GM18907 (cell line): ENCODE measurements around the gene LIN28B.

Experiments
- ATAC-seq: cut with Tn5 transposase; IDR thresholded peaks from one replicate; pipeline ENCODE4 v1.9.1; 2021; ENCODE audit warnings: mild to moderate bottlenecking, moderate library complexity; ENCODE audit not compliant: unreplicated experiment

The LIN28B gene

GRCh38 chr6:105107207-105107606 is 150.3 kb downstream of the LIN28B start:
- ATAC-seq: no peak

DNA sequence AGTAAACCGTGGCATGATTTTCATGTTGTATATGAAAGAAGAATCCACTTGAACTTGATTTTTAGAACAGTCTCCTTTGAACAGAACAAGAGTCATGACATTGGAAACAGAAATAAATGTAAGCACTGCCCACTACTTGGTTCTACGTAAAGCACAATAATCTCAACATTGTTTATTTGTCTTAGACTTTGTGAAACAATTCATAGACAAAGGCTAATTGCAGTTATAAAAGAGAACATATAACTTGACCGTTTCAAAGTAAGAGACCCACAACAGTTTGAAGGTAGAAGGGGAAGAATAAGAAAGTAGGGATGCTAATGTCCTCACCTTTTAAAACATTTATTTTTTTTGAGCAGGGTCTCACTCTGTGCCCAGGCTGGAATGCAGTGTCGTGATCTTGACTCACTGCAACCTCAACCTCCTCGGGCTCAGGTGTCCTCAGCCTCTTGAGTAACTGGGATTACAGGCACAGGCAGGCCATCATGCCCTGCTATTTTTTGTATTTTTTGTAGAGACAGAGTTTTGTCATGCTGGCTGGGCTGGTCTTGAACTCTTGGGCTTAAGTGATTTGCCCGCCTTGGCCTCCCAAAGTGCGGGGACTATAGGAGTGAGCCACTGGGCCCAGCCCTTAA is 151.8 kb downstream of the LIN28B start:
- no peak for ATAC-seq

GRCh38 chr6:105109955-105110895 is 153.3 kb downstream of the LIN28B start:
- ATAC-seq: no peak

GRCh38 chr6:105111105-105111504 is 154.2 kb downstream of the LIN28B start:
- ATAC-seq: no peak

GRCh38 chr6:105111871-105112270 is 155.0 kb downstream of the LIN28B start:
- no peak for ATAC-seq

GRCh38 chr6:105112577-105112976 is 155.7 kb downstream of the LIN28B start:
- ATAC-seq: no peak

DNA sequence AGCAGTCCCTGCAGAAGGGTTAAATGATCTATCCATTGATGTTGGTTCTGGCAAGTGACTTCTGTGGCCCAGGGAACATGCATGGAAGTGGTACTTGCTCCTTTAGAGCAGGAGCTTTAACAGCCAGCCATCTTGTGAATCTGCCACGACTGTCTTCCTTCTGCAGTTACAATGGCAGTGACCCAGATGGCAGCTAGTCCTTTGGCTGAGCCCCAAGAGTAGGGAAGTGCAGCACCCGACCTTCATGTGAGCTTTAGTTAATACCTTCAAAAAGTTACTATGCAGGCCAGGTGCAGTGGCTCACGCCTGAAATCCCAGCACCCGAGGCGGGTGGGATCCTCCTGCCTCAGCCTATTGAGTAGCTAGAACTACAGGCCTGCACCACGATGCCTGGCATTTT is 156.5 kb downstream of the LIN28B start:
- no peak for ATAC-seq

GRCh38 chr6:105116150-105116549 is 159.2 kb downstream of the LIN28B start:
- no peak for ATAC-seq

DNA sequence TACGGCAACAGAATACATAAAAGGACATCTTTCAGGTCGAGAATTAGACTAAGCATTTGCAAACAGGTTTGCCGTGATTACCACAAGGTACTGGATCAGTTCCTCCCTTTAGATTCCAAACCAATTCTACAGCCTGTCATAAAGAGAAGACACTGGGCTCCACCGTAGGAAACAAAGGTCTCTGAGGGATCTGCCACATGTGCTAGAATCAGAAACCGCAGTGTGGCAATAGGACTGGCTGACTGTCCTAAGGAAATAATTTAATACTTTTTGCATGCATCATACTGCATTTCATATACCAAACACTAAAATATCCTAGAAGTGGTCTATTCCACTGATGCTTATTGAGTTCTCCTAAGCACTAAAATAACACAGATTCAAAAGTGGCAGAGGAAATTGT is 163.7 kb downstream of the LIN28B start:
- ATAC-seq: no peak

DNA sequence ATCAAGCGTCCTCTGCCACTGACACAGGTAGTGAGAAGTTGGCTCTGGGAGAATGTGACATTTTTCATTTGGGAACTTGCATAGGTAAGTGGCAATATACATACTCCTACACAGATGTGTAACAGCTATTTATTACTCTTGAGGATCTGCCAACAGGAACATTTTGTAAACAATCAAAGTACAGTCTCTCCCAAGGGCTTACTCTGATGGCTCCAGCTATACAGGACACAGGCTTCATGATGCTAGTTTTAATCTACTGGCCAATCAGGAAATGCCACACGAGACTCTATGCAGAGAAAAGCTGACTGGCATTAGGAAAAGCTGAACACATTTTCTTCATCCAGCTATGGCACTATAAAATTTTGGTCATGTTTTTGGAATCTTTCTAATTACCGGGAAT is 165.1 kb downstream of the LIN28B start:
- ATAC-seq: no peak

GRCh38 chr6:105122717-105123116 is 165.8 kb downstream of the LIN28B start:
- ATAC-seq: no peak
